ENCODE data around the gene ALAS1.

DNA sequence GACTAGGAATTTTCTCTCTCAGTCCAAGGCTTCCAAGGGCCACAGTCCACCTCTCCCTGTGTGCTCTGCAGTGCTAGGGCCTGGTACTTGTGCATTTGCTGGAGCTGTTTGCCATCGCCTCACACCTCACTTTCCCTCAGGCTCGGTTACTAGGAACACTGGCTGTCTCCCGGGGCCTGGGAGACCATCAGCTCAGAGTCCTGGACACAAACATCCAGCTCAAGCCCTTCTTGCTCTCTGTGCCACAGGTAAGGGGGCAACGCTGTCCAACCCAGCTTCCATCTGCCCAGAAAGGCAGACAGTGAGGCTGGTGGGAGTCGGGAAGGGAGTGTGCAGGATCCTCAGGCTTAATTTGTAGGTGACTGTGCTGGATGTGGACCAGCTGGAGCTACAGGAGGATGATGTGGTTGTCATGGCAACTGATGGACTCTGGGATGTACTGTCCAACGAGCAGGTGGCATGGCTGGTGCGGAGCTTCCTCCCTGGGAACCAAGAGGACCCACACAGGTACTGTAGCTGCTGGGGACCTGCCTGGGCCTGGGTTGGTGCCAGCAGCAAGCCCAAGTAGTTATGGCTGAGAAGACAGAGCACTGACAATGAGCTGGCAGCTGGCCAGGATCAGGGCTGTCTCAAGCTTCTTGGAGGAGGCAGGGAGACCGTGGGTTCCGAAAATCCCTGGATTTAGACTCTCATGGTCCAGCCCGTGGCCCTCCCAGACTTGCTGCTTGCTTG is 51.0 kb downstream of the ALAS1 start:
- no peak for TF ChIP-seq EZH2 (IDR thresholded peaks at IDR 0.05; ENCODE audit: borderline replicate concordance, low read depth, low read length, severe bottlenecking)
- TF ChIP-seq MYC (IDR thresholded peaks at IDR 0.05; ENCODE audit: low read depth, low read length) = no peak
- TF ChIP-seq FOS (IDR thresholded peaks at IDR 0.05; ENCODE audit: borderline replicate concordance, insufficient read depth, low read length) = no peak
- no peak for TF ChIP-seq POLR2AphosphoS5 (IDR thresholded peaks at IDR 0.05; ENCODE audit: insufficient read depth, low read depth, low read length)
